Breast epithelium (tissue), 3 donors: ENCODE measurements around the gene MED19.

Experiments used
- CTCF ChIP-seq, 3 donors: fragments of 450-650 bp; IDR thresholded peaks; one replicate each; pipeline ENCODE4 v1.5.1; 2016 to 2017; ENCODE audit warnings: antibody characterized with exemption in 3 of 3, mild to moderate bottlenecking in 3 of 3, moderate library complexity in 3 of 3
- POLR2A ChIP-seq: fragments of 450-650 bp; IDR thresholded peaks from one replicate; pipeline ENCODE4 v1.6.1; 2016; ENCODE audit warnings: antibody characterized with exemption, mild to moderate bottlenecking, moderate library complexity
- POLR2AphosphoS5 ChIP-seq, 3 donors: sonication (generic); formaldehyde crosslinking; IDR thresholded peaks; one replicate each; pipeline ENCODE4 v1.6.1; 2017; ENCODE audit warnings: antibody characterized with exemption in 3 of 3

DNA sequence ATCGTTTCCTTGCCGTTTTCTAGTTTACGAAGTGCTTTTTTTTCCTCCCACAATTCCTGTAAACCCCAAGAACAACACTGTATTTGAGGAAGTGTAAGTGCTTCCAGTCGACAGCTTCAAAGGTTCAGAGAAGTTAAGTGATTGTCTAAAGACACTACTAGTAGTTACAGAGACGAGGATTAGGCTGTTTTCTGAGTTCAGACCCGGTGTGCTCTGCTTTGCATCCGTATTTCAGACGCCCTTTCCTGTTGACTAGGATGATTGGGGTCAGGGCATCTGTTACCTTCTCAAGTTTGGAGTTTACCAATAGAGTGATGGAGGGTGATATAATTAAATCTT lies 54.0 kb downstream of the MED19 start:
- TF ChIP-seq CTCF (IDR thresholded peaks at IDR 0.05) (no peak), POLR2AphosphoS5 (IDR thresholded peaks at IDR 0.05) (no peak), POLR2A (no peak)
